B cell (primary cell): ENCODE data around the gene OTX2. TPM values are rescaled to one million over a fixed set of nuclear protein-coding genes. Genes with fewer than 3 reads are reported as not detected.
A peak's percentile ranks its signal among the peaks of the same experiment; 100 is the strongest.

Experiments
- ATAC-seq: fragments of 200-7000 bp; cut with Tn5 transposase; one replicate; pipeline ENCODE4 v1.10.0; 2021; ENCODE audit warnings: low read depth, mild to moderate bottlenecking, moderate number of reproducible peaks, moderate library complexity
- CTCF ChIA-PET: fragments of 350-600 bp; sonication (Branson Sonifier 250); formaldehyde crosslinking; loops from one replicate; lab custom pipeline; 2021; ENCODE audit warnings: antibody characterized with exemption, inconsistent platforms; lab: Charles Lee
- POLR2A ChIA-PET: fragments of 350-600 bp; sonication (Branson Sonifier 250); formaldehyde crosslinking; loops from one replicate; lab custom pipeline; 2021; ENCODE audit warnings: antibody characterized with exemption; lab: Charles Lee
- DNase-seq: peaks from one replicate; pipeline ENCODE4 v3.0.0; 2013
- H2AFZ ChIP-seq: 2 replicates; pipeline ENCODE4 v1.6.1; 2012; ENCODE audit warnings: mild to moderate bottlenecking, low read depth, low read length; ENCODE audit not compliant: insufficient read depth, poor library complexity, severe bottlenecking
- H3K27ac ChIP-seq, 2 donors: 1 replicate in 1 of 2; 2 replicates in 1 of 2; pipeline ENCODE4 v1.5.1; 2012 to 2013; ENCODE audit warnings: low read length in 2 of 2, mild to moderate bottlenecking in 2 of 2, moderate library complexity in 1 of 2
- H3K27me3 ChIP-seq, 4 experiments: fragments of 200-600 bp in 1 of 4; sonication (generic) in 1 of 4; replicated peaks in 1 of 4; 1 replicate in 2 of 4; 2 replicates in 2 of 4; pipeline versions ENCODE4 v1.6.1 to v1.7.0; 2013 to 2016; ENCODE audit warnings: low read length in 3 of 4, mild to moderate bottlenecking in 2 of 4, mixed read lengths in 1 of 4, moderate library complexity in 1 of 4; ENCODE audit not compliant: insufficient read depth in 4 of 4, control insufficient read depth in 3 of 4; ENCODE audit errors: control extremely low read depth in 1 of 4
- H3K36me3 ChIP-seq, 2 experiments: replicated peaks in 1 of 2; 1 replicate in 1 of 2; 2 replicates in 1 of 2; pipeline versions ENCODE4 v1.6.1 to v1.7.1; 2013; ENCODE audit warnings: low read length in 1 of 2; ENCODE audit not compliant: insufficient read depth in 2 of 2, control insufficient read depth in 1 of 2; ENCODE audit errors: control extremely low read depth in 1 of 2, extremely low read depth in 1 of 2
- H3K4me1 ChIP-seq, 2 donors: fragments of 200-600 bp in 1 of 2; sonication (generic) in 1 of 2; 1 replicate in 1 of 2; 2 replicates in 1 of 2; pipeline versions ENCODE4 v1.5.1 to v1.6.1; 2013 to 2017; ENCODE audit warnings: low read length in 2 of 2; ENCODE audit not compliant: control insufficient read depth in 2 of 2, insufficient read depth in 2 of 2
- H3K4me2 ChIP-seq: replicated peaks from 2 replicates; pipeline ENCODE3; 2012; ENCODE audit warnings: mild to moderate bottlenecking, low read depth, low read length; ENCODE audit not compliant: poor library complexity, severe bottlenecking
- H3K4me3 ChIP-seq, 5 experiments: fragments of 200-600 bp in 1 of 5; sonication (generic) in 1 of 5; 1 replicate in 3 of 5; 2 replicates in 2 of 5; pipeline versions ENCODE4 v1.5.1 to v1.7.0; 2011 to 2016; ENCODE audit warnings: low read length in 4 of 5, mild to moderate bottlenecking in 4 of 5, low read depth in 2 of 5, control low read depth in 1 of 5, moderate library complexity in 1 of 5; ENCODE audit not compliant: insufficient read depth in 1 of 5; ENCODE audit errors: control extremely low read depth in 1 of 5, extremely low read depth in 1 of 5
- H3K79me2 ChIP-seq: fragments of 200-600 bp; sonication (generic); one replicate; pipeline ENCODE4 v1.6.0; 2016; ENCODE audit warnings: low read length; ENCODE audit not compliant: control insufficient read depth, insufficient read depth
- H3K9ac ChIP-seq: fragments of 200-600 bp; sonication (generic); 2 replicates; pipeline ENCODE4 v1.6.1; 2017; ENCODE audit warnings: mild to moderate bottlenecking, low read length, moderate library complexity
- H3K9me3 ChIP-seq, 3 donors: one replicate each; pipeline versions ENCODE4 v1.6.1 to v1.7.1; 2013; ENCODE audit warnings: low read length in 2 of 3; ENCODE audit not compliant: control insufficient read depth in 2 of 3, insufficient read depth in 1 of 3; ENCODE audit errors: control extremely low read depth in 1 of 3
- H4K20me1 ChIP-seq: 2 replicates; pipeline ENCODE4 v1.6.0; 2012; ENCODE audit warnings: mild to moderate bottlenecking, low read length; ENCODE audit not compliant: insufficient read depth, control insufficient read depth, poor library complexity, severe bottlenecking
- H3K27ac Mint-ChIP-seq: one replicate; pipeline ENCODE4 v1.8.0; 2021; ENCODE audit warnings: mixed read lengths
- H3K27me3 Mint-ChIP-seq: one replicate; pipeline ENCODE4 v1.8.0; 2021; ENCODE audit warnings: mixed read lengths
- H3K4me1 Mint-ChIP-seq: one replicate; pipeline ENCODE4 v1.8.0; 2021; ENCODE audit warnings: mixed read lengths
- H3K4me3 Mint-ChIP-seq: one replicate; pipeline ENCODE4 v1.8.0; 2021; ENCODE audit warnings: mixed read lengths
- H3K9me3 Mint-ChIP-seq: one replicate; pipeline ENCODE4 v1.8.0; 2022; ENCODE audit warnings: mixed read lengths; ENCODE audit not compliant: insufficient read depth
- EZH2 ChIP-seq: IDR thresholded peaks from 2 replicates; pipeline ENCODE4 v1.6.1; 2012; ENCODE audit warnings: borderline replicate concordance, low read depth, mild to moderate bottlenecking, moderate library complexity, low read length; ENCODE audit not compliant: insufficient read depth, poor library complexity, severe bottlenecking
- WGBS: methylation state at CpG from one replicate; pipeline ENCODE4 v1.1.5; 2013; ENCODE audit warnings: missing lambda C conversion rate; ENCODE audit not compliant: insufficient coverage; 5-methylcytosine and 5-hydroxymethylcytosine counted together
- intact Hi-C: fragments of 100-400 bp; cut with micrococcal nuclease; formaldehyde crosslinking; loops from one replicate; pipeline ENCODE4 v1.10.0; 2022
- polyA minus RNA-seq: library from RNA; depleted of rRNA, polyadenylated mRNA; stranded (reverse); fragments of >200 nt; gene quantifications from 2 replicates; pipeline ENCODE4 v1.2.3, GENCODE V29; 2012
- polyA plus RNA-seq: library from polyadenylated mRNA; depleted of rRNA; stranded (reverse); fragments of >200 nt; gene quantifications from 2 replicates; pipeline ENCODE4 v1.2.3, GENCODE V29; 2012
- total RNA-seq, 2 donors: library from RNA; stranded (reverse); fragments of 120-200 nt in 1 of 2; gene quantifications; 1 replicate in 1 of 2; 2 replicates in 1 of 2; pipeline versions ENCODE4 v1.2.3 to v1.2.4, GENCODE V29; 2013 to 2022
- TF ChIP-seq, protein P1 (sequence below): fragments of 200-600 bp; IDR thresholded peaks from one replicate; pipeline ENCODE4 v1.8.0; 2022; ENCODE audit warnings: antibody characterized with exemption, mild to moderate bottlenecking

The OTX2 gene
- not detected in 2 replicates for total RNA-seq
- total RNA-seq (2013) = not detected
- not detected in 2 replicates for polyA plus RNA-seq
- not detected in 2 replicates for polyA minus RNA-seq

DNA sequence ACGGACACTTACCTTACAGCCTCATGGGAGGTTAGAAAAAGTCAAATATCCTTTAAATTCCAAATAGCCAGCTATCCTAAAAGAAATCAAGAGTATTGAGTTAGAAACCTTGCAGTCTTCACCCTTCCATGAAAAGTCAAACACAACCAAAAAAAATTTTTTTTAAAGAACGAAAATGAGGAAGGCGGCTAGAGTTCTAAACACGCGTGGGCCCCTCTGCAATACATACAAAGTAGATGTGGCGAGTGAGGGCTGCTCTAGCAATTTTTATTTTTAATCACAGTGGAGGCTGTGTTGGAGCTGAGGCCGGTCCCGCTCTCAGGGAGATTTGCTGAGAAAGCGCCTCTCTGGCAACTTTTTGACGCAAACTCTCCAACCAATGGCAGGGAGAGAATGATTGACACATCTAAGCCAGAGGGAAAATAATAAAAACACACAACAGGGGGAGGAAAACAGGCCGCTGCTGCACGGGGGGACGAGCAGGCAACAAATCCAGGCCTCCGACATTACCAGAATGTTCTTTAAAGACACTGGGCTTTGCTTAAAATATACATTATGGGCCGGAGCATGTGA is at the start of gene OTX2:
OTX2 (minus strand) TSS at position 333 of the 573 bp plus-strand sequence. CDS start 5,023 bp downstream, outside the sequence.
- CTCF ChIA-PET = no interaction called here
- peak within 1 kb of the TSS; percentile 26 for H3K27ac Mint-ChIP-seq

DNA sequence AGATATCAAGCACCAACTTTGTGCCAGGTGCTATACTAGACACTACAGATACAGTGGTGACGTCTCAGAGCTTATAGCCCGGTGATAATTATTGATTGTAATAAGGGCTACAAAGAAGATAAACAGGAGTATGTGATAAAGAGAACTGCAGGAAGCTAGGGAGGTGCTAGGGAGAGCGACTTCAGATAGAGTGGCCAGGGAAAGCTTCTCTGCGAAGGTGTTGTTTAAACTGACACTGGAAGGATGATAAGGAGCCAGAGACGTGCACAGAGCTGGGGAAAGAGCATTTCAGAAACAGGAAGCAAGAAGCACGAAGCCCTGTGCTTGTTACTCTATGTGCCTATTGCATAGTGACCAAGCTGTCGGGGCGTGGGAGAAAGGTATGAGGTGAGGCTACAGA is 48.1 kb upstream of the OTX2 start:
- no peak overlapping the region for H3K27ac ChIP-seq
- H3K27me3 ChIP-seq = peaks cover 0 to 16% (median 3%) of the 10 kb centered on the region in 4 experiments
- peaks cover 42% of the 10 kb centered on the region for H3K27me3 Mint-ChIP-seq
- intact Hi-C loops = no loop called here
- H3K4me2 ChIP-seq = no peak overlapping the region
- WGBS = 29% methylated on average over 6 of the region's 8 CpGs
- no peak overlapping the region for H3K27ac Mint-ChIP-seq
- no peak overlapping the region for H3K4me3 ChIP-seq
- TF ChIP-seq, protein P1, sequence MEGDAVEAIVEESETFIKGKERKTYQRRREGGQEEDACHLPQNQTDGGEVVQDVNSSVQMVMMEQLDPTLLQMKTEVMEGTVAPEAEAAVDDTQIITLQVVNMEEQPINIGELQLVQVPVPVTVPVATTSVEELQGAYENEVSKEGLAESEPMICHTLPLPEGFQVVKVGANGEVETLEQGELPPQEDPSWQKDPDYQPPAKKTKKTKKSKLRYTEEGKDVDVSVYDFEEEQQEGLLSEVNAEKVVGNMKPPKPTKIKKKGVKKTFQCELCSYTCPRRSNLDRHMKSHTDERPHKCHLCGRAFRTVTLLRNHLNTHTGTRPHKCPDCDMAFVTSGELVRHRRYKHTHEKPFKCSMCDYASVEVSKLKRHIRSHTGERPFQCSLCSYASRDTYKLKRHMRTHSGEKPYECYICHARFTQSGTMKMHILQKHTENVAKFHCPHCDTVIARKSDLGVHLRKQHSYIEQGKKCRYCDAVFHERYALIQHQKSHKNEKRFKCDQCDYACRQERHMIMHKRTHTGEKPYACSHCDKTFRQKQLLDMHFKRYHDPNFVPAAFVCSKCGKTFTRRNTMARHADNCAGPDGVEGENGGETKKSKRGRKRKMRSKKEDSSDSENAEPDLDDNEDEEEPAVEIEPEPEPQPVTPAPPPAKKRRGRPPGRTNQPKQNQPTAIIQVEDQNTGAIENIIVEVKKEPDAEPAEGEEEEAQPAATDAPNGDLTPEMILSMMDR = no peak
- no peak for TF ChIP-seq EZH2
- DNase-seq = no peak
- ChIA-PET CTCF (no interaction called here), POLR2A (no interaction called here)
- H2AFZ ChIP-seq = no peak overlapping the region
- H4K20me1 ChIP-seq = no peaks in the 10 kb centered on the region
- H3K4me1 Mint-ChIP-seq = peaks cover 3% of the 10 kb centered on the region
- H3K4me3 Mint-ChIP-seq = no peak overlapping the region
- no peaks in the 10 kb centered on the region for H3K4me1 ChIP-seq
- H3K79me2 ChIP-seq = no peaks in the 10 kb centered on the region
- no peaks in the 10 kb centered on the region for H3K9me3 Mint-ChIP-seq
- ATAC-seq = no peak
- H3K9ac ChIP-seq = no peak overlapping the region
- no peaks in the 10 kb centered on the region for H3K36me3 ChIP-seq
- no peaks in the 10 kb centered on the region for H3K9me3 ChIP-seq

More for the DNA sequence above, at the start of gene OTX2:
- peaks cover 75% of the 10 kb centered on the region for H3K27me3 Mint-ChIP-seq
- 27% methylated on average over 2 of the region's 15 CpGs for WGBS
- no peaks in the 10 kb centered on the region for H3K79me2 ChIP-seq
- H3K4me1 Mint-ChIP-seq = peaks cover 7% of the 10 kb centered on the region
- H3K4me1 ChIP-seq = peaks cover 3 to 14% of the 10 kb centered on the region in 2 donors
- no peak within 1 kb of the TSS for H2AFZ ChIP-seq
- intact Hi-C loops = no loop called here
- no peaks in the 10 kb centered on the region for H3K36me3 ChIP-seq
- H4K20me1 ChIP-seq = no peaks in the 10 kb centered on the region
- no peak for ATAC-seq
- H3K27ac ChIP-seq = no peak within 1 kb of the TSS
- H3K4me3 Mint-ChIP-seq = peak within 1 kb of the TSS; percentile 32
- DNase-seq = no peak
- H3K4me3 ChIP-seq = no peak within 1 kb of the TSS
- H3K9ac ChIP-seq = no peak within 1 kb of the TSS
- TF ChIP-seq EZH2 = no peak
- TF ChIP-seq, protein P1 = no peak
- H3K9me3 Mint-ChIP-seq = peaks cover 4% of the 10 kb centered on the region
- H3K4me2 ChIP-seq = no peak within 1 kb of the TSS
- POLR2A ChIA-PET = no interaction called here
- H3K9me3 ChIP-seq = peaks cover 0 to 37% (median 1%) of the 10 kb centered on the region in 3 donors
- peaks cover 0 to 77% (median 64%) of the 10 kb centered on the region in 4 experiments for H3K27me3 ChIP-seq
